ENCODE results near the gene VAPA. TPM values are rescaled to one million over a fixed set of nuclear protein-coding genes. Genes with fewer than 3 reads are reported as not detected.

Gene VAPA
- polyA plus RNA-seq, 3 donors: 106 to 393 (median 334) TPM

GRCh38 chr18:9925369-9925768, 11.6 kb downstream of the VAPA start:
- DNase-seq: no peak
- Mint-ChIP-seq H3K36me3 (peaks cover 3 to 4% of the 10 kb centered on the region in 2 donors), H3K27me3 (ENCODE audit: low read depth in 3 of 3) (no peaks in the 10 kb centered on the region), H3K4me1 (peaks cover 45% of the 10 kb centered on the region), H3K4me3 (no peak overlapping the region), H3K27ac (no peak overlapping the region), H3K9me3 (no peaks in the 10 kb centered on the region)
- Histone ChIP-seq H3K4me3 (replicated peaks in 1 of 3; ENCODE audit: low read depth in 2 of 3, low read length in 3 of 3) (no peak overlapping the region), H3K36me3 (replicated peaks in 1 of 2; ENCODE audit: control insufficient read depth in 1 of 2, insufficient read depth in 2 of 2, low read length in 2 of 2) (no peaks in the 10 kb centered on the region), H3K27me3 (ENCODE audit: control insufficient read depth in 2 of 2, insufficient read depth in 2 of 2, low read length in 2 of 2) (no peaks in the 10 kb centered on the region), H3K9me3 (replicated peaks in 1 of 2; ENCODE audit: control insufficient read depth in 1 of 2, insufficient read depth in 1 of 2, low read length in 2 of 2) (no peaks in the 10 kb centered on the region), H2AFZ (ENCODE audit: insufficient read depth, low read depth, low read length, poor library complexity, severe bottlenecking) (no peak overlapping the region), H3K27ac (ENCODE audit: low read depth in 1 of 2, low read length in 2 of 2) (no peak overlapping the region), H3K4me1 (ENCODE audit: control insufficient read depth in 1 of 2, insufficient read depth in 2 of 2, low read length in 2 of 2) (peaks cover 13 to 23% of the 10 kb centered on the region in 2 donors), H3K4me2 (replicated peaks; ENCODE audit: extremely low read depth, low read length, poor library complexity, severe bottlenecking) (no peak overlapping the region), H3K79me2 (ENCODE audit: insufficient read depth, low read length) (peaks cover 100% of the 10 kb centered on the region), H3K9ac (ENCODE audit: insufficient read depth, low read length, poor library complexity, severe bottlenecking) (no peak overlapping the region), H4K20me1 (ENCODE audit: insufficient read depth, low read length) (peaks cover 100% of the 10 kb centered on the region)
- no peak for TF ChIP-seq CTCF (IDR thresholded peaks at IDR 0.05)
- intact Hi-C loops (cut with micrococcal nuclease): no loop called here
- WGBS (ENCODE audit: insufficient coverage): no CpG with 5 or more reads among the region's 1 CpG

- H3K4me1 ChIP-seq (ENCODE audit: control insufficient read depth in 1 of 2, insufficient read depth in 2 of 2, low read length in 2 of 2): peaks cover 8 to 19% of the 10 kb centered on the region in 2 donors
These were observed 12.0 kb downstream of the VAPA start for GRCh38 chr18:9925795-9926194.

More at GRCh38 chr18:9925795-9926194, 12.0 kb downstream of the VAPA start:
- no peaks in the 10 kb centered on the region for H3K9me3 Mint-ChIP-seq
- Histone ChIP-seq H3K36me3 (replicated peaks in 1 of 2; ENCODE audit: control insufficient read depth in 1 of 2, insufficient read depth in 2 of 2, low read length in 2 of 2) (no peaks in the 10 kb centered on the region), H3K4me3 (replicated peaks in 1 of 3; ENCODE audit: low read depth in 2 of 3, low read length in 3 of 3) (no peak overlapping the region), H3K27ac (ENCODE audit: low read depth in 1 of 2, low read length in 2 of 2) (no peak overlapping the region), H2AFZ (ENCODE audit: insufficient read depth, low read depth, low read length, poor library complexity, severe bottlenecking) (no peak overlapping the region), H3K9ac (ENCODE audit: insufficient read depth, low read length, poor library complexity, severe bottlenecking) (no peak overlapping the region), H3K4me2 (replicated peaks; ENCODE audit: extremely low read depth, low read length, poor library complexity, severe bottlenecking) (no peak overlapping the region), H3K9me3 (replicated peaks in 1 of 2; ENCODE audit: control insufficient read depth in 1 of 2, insufficient read depth in 1 of 2, low read length in 2 of 2) (no peaks in the 10 kb centered on the region), H4K20me1 (ENCODE audit: insufficient read depth, low read length) (peaks cover 100% of the 10 kb centered on the region), H3K79me2 (ENCODE audit: insufficient read depth, low read length) (peaks cover 100% of the 10 kb centered on the region), H3K27me3 (ENCODE audit: control insufficient read depth in 2 of 2, insufficient read depth in 2 of 2, low read length in 2 of 2) (no peaks in the 10 kb centered on the region)
- H3K27me3 Mint-ChIP-seq (ENCODE audit: low read depth in 3 of 3): no peaks in the 10 kb centered on the region
- DNase-seq: no peak
- TF ChIP-seq CTCF (IDR thresholded peaks at IDR 0.05): no peak
- WGBS (ENCODE audit: insufficient coverage): no CpG with 5 or more reads among the region's 4 CpGs
- intact Hi-C loops (cut with micrococcal nuclease): no loop called here
- peaks cover 47% of the 10 kb centered on the region for H3K4me1 Mint-ChIP-seq
- no peak overlapping the region for H3K4me3 Mint-ChIP-seq
- peaks cover 3 to 4% of the 10 kb centered on the region in 2 donors for H3K36me3 Mint-ChIP-seq
- no peak overlapping the region for H3K27ac Mint-ChIP-seq

Data from CD14-positive monocyte (primary cell).